ENCODE measurements around the gene ULK4.

ULK4 gene

GRCh38 chr3:41236228-41236627 lies 725.7 kb downstream of the ULK4 start:
- peaks cover 19% of the 10 kb centered on the region for H3K4me1 ChIP-seq (ENCODE audit: control insufficient read depth, insufficient read depth, low read length)
- H3K9ac ChIP-seq (ENCODE audit: low read depth, low read length), result no peak overlapping the region
- no peaks in the 10 kb centered on the region for H3K9me3 ChIP-seq (replicated peaks; ENCODE audit: low read length)
- peaks cover 100% of the 10 kb centered on the region for H3K36me3 ChIP-seq (ENCODE audit: insufficient read depth, low read length)
- H3K4me2 ChIP-seq (ENCODE audit: low read length), result no peak overlapping the region
- H3K27me3 ChIP-seq (ENCODE audit: control insufficient read depth, insufficient read depth, low read length), result no peaks in the 10 kb centered on the region
- no peak overlapping the region for H3K4me3 ChIP-seq (ENCODE audit: low read length)

GRCh38 chr3:41234823-41235721 lies 726.8 kb downstream of the ULK4 start:
- Histone ChIP-seq H3K4me3 (ENCODE audit: low read length) (no peak overlapping the region), H3K27me3 (ENCODE audit: control insufficient read depth, insufficient read depth, low read length) (no peaks in the 10 kb centered on the region), H3K4me1 (ENCODE audit: control insufficient read depth, insufficient read depth, low read length) (peaks cover 19% of the 10 kb centered on the region), H3K9ac (ENCODE audit: low read depth, low read length) (no peak overlapping the region), H3K36me3 (ENCODE audit: insufficient read depth, low read length) (peaks cover 97% of the 10 kb centered on the region), H3K4me2 (ENCODE audit: low read length) (no peak overlapping the region), H3K9me3 (replicated peaks; ENCODE audit: low read length) (no peaks in the 10 kb centered on the region)

- H3K4me1 ChIP-seq (ENCODE audit: control insufficient read depth, insufficient read depth, low read length), result peaks cover 40% of the 10 kb centered on the region
- no peaks in the 10 kb centered on the region for H3K9me3 ChIP-seq (replicated peaks; ENCODE audit: low read length)
- H3K9ac ChIP-seq (ENCODE audit: low read depth, low read length), result peak overlapping the region; percentile 38
- no peaks in the 10 kb centered on the region for H3K27me3 ChIP-seq (ENCODE audit: control insufficient read depth, insufficient read depth, low read length)
- peak overlapping the region; percentile 63 for H3K4me2 ChIP-seq (ENCODE audit: low read length)
- no peak overlapping the region for H3K4me3 ChIP-seq (ENCODE audit: low read length)
- peaks cover 47% of the 10 kb centered on the region for H3K36me3 ChIP-seq (ENCODE audit: insufficient read depth, low read length)
These were observed 737.6 kb downstream of the ULK4 start for GRCh38 chr3:41224120-41224806.

- Histone ChIP-seq H3K4me3 (ENCODE audit: low read length) (no peak overlapping the region), H3K27me3 (ENCODE audit: control insufficient read depth, insufficient read depth, low read length) (no peaks in the 10 kb centered on the region), H3K9ac (ENCODE audit: low read depth, low read length) (peak overlapping the region; percentile 38), H3K4me1 (ENCODE audit: control insufficient read depth, insufficient read depth, low read length) (peaks cover 45% of the 10 kb centered on the region), H3K36me3 (ENCODE audit: insufficient read depth, low read length) (peaks cover 42% of the 10 kb centered on the region), H3K4me2 (ENCODE audit: low read length) (peak overlapping the region; percentile 63), H3K9me3 (replicated peaks; ENCODE audit: low read length) (no peaks in the 10 kb centered on the region)
These were observed 738.2 kb downstream of the ULK4 start for GRCh38 chr3:41223691-41224090.

- H3K27me3 ChIP-seq (ENCODE audit: control insufficient read depth, insufficient read depth, low read length), result no peaks in the 10 kb centered on the region
These were observed 738.8 kb downstream of the ULK4 start for GRCh38 chr3:41223078-41223477.

DNA sequence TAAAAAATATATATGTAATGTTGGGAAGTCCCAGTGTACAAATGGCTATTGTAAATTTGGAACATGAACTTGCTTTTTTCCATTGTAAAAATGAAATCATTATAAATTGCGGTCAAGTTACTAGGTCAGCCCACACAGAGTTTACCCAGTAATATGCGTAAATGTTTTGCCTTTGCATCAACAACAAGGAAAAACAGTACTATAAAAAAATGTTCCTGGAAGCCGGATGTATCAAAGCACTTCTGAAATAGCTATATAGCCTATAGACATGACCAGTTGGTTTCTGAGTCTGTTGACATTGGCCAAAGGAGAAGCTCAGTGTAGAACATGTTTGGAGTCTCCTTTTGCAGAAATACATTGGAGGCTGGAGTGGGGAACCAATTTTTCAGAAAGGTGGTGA lies 739.4 kb downstream of the ULK4 start:
- H3K4me2 ChIP-seq (ENCODE audit: low read length), result peak overlapping the region; percentile 50
- no peak overlapping the region for H3K4me3 ChIP-seq (ENCODE audit: low read length)
- peaks cover 31% of the 10 kb centered on the region for H3K36me3 ChIP-seq (ENCODE audit: insufficient read depth, low read length)
- peaks cover 51% of the 10 kb centered on the region for H3K4me1 ChIP-seq (ENCODE audit: control insufficient read depth, insufficient read depth, low read length)
- no peaks in the 10 kb centered on the region for H3K27me3 ChIP-seq (ENCODE audit: control insufficient read depth, insufficient read depth, low read length)
- H3K9me3 ChIP-seq (replicated peaks; ENCODE audit: low read length), result no peaks in the 10 kb centered on the region
- no peak overlapping the region for H3K9ac ChIP-seq (ENCODE audit: low read depth, low read length)

More at GRCh38 chr3:41223078-41223477, 738.8 kb downstream of the ULK4 start:
- peak overlapping the region; percentile 50 for H3K4me2 ChIP-seq (ENCODE audit: low read length)
- no peak overlapping the region for H3K9ac ChIP-seq (ENCODE audit: low read depth, low read length)
- no peak overlapping the region for H3K4me3 ChIP-seq (ENCODE audit: low read length)
- H3K4me1 ChIP-seq (ENCODE audit: control insufficient read depth, insufficient read depth, low read length), result peaks cover 46% of the 10 kb centered on the region
- no peaks in the 10 kb centered on the region for H3K9me3 ChIP-seq (replicated peaks; ENCODE audit: low read length)
- peaks cover 37% of the 10 kb centered on the region for H3K36me3 ChIP-seq (ENCODE audit: insufficient read depth, low read length)

GRCh38 chr3:41222012-41222411 lies 739.9 kb downstream of the ULK4 start:
- H3K27me3 ChIP-seq (ENCODE audit: control insufficient read depth, insufficient read depth, low read length), result no peaks in the 10 kb centered on the region
- no peaks in the 10 kb centered on the region for H3K9me3 ChIP-seq (replicated peaks; ENCODE audit: low read length)
- H3K9ac ChIP-seq (ENCODE audit: low read depth, low read length), result peak overlapping the region; percentile 9
- H3K36me3 ChIP-seq (ENCODE audit: insufficient read depth, low read length), result peaks cover 26% of the 10 kb centered on the region
- peaks cover 56% of the 10 kb centered on the region for H3K4me1 ChIP-seq (ENCODE audit: control insufficient read depth, insufficient read depth, low read length)
- H3K4me2 ChIP-seq (ENCODE audit: low read length), result peak overlapping the region; percentile 50
- no peak overlapping the region for H3K4me3 ChIP-seq (ENCODE audit: low read length)

DNA sequence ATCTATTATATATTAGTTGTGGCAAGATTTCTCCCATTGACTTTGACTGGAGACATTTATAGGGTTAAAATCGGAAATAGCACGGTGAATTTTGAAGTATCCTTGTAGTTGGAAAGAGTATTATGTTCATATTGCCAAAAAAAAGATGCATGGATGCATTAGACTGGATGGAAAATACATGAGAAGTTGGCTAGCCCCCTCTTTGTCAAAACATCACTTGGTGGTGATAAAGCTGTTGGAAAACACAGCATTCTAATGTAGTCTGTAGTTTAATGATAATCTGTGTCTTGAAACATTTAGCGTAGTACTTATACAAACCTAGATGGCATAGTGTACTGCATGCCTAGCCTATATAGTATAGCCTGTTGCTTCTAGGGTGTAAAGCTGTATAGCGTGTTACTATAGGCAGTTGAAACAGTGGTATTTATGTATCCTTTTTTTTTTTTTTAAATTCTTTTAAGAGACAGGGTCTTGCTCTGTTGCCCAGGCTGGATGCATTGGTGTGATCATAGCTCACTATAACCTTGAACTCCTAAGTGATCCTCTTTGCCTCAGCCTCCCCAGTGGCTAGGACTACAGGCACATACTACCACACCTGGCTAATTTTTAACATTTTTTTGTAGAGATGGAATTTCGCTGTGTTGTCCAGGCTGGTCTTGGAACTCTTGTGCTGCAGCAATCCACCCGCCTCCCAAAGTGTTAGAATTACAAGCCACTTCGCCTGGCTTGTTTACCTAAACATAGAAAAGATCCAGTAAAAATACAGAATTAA lies 740.8 kb downstream of the ULK4 start:
- H3K4me1 ChIP-seq (ENCODE audit: control insufficient read depth, insufficient read depth, low read length), result peaks cover 61% of the 10 kb centered on the region
- no peak overlapping the region for H3K4me3 ChIP-seq (ENCODE audit: low read length)
- H3K9me3 ChIP-seq (replicated peaks; ENCODE audit: low read length), result no peaks in the 10 kb centered on the region
- no peak overlapping the region for H3K9ac ChIP-seq (ENCODE audit: low read depth, low read length)
- no peaks in the 10 kb centered on the region for H3K27me3 ChIP-seq (ENCODE audit: control insufficient read depth, insufficient read depth, low read length)
- no peak overlapping the region for H3K4me2 ChIP-seq (ENCODE audit: low read length)
- H3K36me3 ChIP-seq (ENCODE audit: insufficient read depth, low read length), result peaks cover 17% of the 10 kb centered on the region

DNA sequence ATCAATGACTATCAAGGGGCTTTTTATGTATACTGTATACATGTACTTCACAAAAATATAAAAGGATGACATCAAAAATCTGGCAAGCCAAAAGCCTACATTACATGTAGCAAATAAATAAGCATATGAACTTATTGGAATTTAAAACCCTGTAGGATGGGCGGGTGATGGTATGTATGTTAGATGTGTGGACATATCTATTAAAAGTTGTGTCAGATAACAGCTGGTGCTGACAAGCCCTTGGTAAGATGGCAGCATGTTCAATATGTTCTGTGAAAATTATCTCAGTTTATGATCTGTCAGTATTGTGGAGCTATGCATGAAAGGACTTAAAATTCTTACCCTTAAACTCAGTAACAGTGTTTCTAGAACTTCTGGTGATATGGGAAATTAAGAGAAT lies 742.5 kb downstream of the ULK4 start:
- Histone ChIP-seq H3K4me2 (ENCODE audit: low read length) (no peak overlapping the region), H3K9ac (ENCODE audit: low read depth, low read length) (no peak overlapping the region), H3K4me3 (ENCODE audit: low read length) (no peak overlapping the region), H3K27me3 (ENCODE audit: control insufficient read depth, insufficient read depth, low read length) (no peaks in the 10 kb centered on the region), H3K4me1 (ENCODE audit: control insufficient read depth, insufficient read depth, low read length) (peaks cover 57% of the 10 kb centered on the region), H3K9me3 (replicated peaks; ENCODE audit: low read length) (no peaks in the 10 kb centered on the region), H3K36me3 (ENCODE audit: insufficient read depth, low read length) (peaks cover under 1% of the 10 kb centered on the region)

DNA sequence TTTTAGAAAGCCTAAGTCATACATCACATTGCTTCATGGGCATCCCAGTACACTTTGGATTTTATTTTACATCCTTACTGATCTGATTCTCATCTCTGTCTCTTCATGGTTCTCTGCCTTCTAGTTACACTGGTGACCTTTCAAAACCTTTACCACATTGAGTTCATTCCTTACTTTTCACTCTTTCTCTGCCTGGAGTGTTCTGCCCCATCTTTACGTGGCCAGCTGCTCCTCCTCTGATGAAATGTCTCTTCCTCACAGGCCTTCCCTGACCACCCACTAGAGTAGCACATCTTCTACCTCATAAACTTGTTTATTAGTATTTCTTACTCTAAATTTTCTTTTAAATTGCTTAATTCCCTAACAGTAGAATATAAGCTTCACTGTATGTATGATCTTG lies 744.9 kb downstream of the ULK4 start:
- Histone ChIP-seq H3K4me2 (ENCODE audit: low read length) (peak overlapping the region; percentile 14), H3K4me3 (ENCODE audit: low read length) (no peak overlapping the region), H3K9ac (ENCODE audit: low read depth, low read length) (no peak overlapping the region), H3K4me1 (ENCODE audit: control insufficient read depth, insufficient read depth, low read length) (peaks cover 49% of the 10 kb centered on the region), H3K9me3 (replicated peaks; ENCODE audit: low read length) (no peaks in the 10 kb centered on the region), H3K36me3 (ENCODE audit: insufficient read depth, low read length) (no peaks in the 10 kb centered on the region), H3K27me3 (ENCODE audit: control insufficient read depth, insufficient read depth, low read length) (no peaks in the 10 kb centered on the region)

DNA sequence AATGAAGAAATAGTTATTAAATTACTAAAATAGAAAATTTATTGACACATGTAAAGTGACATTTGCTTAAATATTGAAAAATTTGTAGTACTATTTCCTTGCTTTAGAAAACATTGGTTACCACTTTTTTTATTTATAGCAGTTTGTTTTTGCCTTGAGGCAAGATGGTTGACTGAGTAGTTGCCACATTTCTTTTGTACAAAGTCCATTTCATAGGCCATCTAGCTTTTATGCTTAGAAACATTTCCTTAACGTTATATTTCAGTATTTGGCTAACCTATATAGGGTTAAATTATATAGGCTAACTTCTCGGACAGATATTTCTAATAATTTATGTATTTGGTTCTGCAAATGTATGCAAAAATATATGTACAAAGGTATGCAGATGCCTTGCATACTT lies 745.5 kb downstream of the ULK4 start:
- no peaks in the 10 kb centered on the region for H3K9me3 ChIP-seq (replicated peaks; ENCODE audit: low read length)
- no peaks in the 10 kb centered on the region for H3K27me3 ChIP-seq (ENCODE audit: control insufficient read depth, insufficient read depth, low read length)
- H3K4me1 ChIP-seq (ENCODE audit: control insufficient read depth, insufficient read depth, low read length), result peaks cover 43% of the 10 kb centered on the region
- H3K4me3 ChIP-seq (ENCODE audit: low read length), result no peak overlapping the region
- no peak overlapping the region for H3K4me2 ChIP-seq (ENCODE audit: low read length)
- no peak overlapping the region for H3K9ac ChIP-seq (ENCODE audit: low read depth, low read length)
- H3K36me3 ChIP-seq (ENCODE audit: insufficient read depth, low read length), result no peaks in the 10 kb centered on the region
